ENCODE results near the gene FALEC. TPM values are rescaled to one million over a fixed set of nuclear protein-coding genes. Genes with fewer than 3 reads are reported as not detected.

The FALEC gene
- total RNA-seq, 2 experiments from 2014 or later: not detected

DNA sequence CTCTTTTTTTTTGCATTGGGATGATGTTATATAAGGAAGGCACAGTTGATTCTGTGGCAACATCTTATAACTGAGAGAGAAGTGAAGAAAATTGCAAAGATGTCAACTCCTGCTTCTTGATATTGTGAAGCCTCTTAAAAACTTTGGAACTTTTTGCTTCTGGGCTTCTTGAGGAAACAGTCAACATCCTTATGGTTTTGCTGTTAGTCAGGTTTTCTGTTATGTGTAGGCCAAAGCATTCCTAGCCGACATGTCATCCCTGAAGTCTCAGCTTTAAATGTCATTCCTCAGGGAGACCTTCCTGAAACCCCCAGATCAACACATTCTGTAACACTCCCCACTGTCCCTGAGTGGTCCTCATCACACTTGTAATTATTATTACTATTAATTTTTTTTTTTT, 12.6 kb downstream of the FALEC start:
- ChIA-PET CTCF (no interaction called here), POLR2A (no interaction called here)
- Mint-ChIP-seq H3K27me3 (no peaks in the 10 kb centered on the region), H3K4me1 (ENCODE audit: low read depth) (no peaks in the 10 kb centered on the region), H3K36me3 (ENCODE audit: low read depth) (no peaks in the 10 kb centered on the region), H3K4me3 (no peak overlapping the region), H3K9me3 (no peaks in the 10 kb centered on the region), H3K27ac (no peak overlapping the region)
- Histone ChIP-seq H3K9me3 (ENCODE audit: control insufficient read depth in 1 of 2, insufficient read depth in 1 of 2, low read length in 2 of 2) (no peaks in the 10 kb centered on the region), H3K4me3 (ENCODE audit: low read length) (no peak overlapping the region), H3K36me3 (ENCODE audit: insufficient read depth, low read length) (no peaks in the 10 kb centered on the region), H3K4me1 (ENCODE audit: insufficient read depth, low read length) (no peaks in the 10 kb centered on the region), H3K27ac (ENCODE audit: low read depth in 1 of 2, low read length in 2 of 2) (no peak overlapping the region), H3K27me3 (ENCODE audit: control insufficient read depth in 1 of 2, insufficient read depth in 2 of 2, low read length in 2 of 2) (no peaks in the 10 kb centered on the region)
- intact Hi-C loops (cut with DNase I, micrococcal nuclease): no loop called here
- no peak for ATAC-seq (ENCODE audit: poor library complexity)
- TF ChIP-seq, protein P1, sequence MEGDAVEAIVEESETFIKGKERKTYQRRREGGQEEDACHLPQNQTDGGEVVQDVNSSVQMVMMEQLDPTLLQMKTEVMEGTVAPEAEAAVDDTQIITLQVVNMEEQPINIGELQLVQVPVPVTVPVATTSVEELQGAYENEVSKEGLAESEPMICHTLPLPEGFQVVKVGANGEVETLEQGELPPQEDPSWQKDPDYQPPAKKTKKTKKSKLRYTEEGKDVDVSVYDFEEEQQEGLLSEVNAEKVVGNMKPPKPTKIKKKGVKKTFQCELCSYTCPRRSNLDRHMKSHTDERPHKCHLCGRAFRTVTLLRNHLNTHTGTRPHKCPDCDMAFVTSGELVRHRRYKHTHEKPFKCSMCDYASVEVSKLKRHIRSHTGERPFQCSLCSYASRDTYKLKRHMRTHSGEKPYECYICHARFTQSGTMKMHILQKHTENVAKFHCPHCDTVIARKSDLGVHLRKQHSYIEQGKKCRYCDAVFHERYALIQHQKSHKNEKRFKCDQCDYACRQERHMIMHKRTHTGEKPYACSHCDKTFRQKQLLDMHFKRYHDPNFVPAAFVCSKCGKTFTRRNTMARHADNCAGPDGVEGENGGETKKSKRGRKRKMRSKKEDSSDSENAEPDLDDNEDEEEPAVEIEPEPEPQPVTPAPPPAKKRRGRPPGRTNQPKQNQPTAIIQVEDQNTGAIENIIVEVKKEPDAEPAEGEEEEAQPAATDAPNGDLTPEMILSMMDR (IDR thresholded peaks at IDR 0.05): no peak
- DNase-seq: no peak

DNA sequence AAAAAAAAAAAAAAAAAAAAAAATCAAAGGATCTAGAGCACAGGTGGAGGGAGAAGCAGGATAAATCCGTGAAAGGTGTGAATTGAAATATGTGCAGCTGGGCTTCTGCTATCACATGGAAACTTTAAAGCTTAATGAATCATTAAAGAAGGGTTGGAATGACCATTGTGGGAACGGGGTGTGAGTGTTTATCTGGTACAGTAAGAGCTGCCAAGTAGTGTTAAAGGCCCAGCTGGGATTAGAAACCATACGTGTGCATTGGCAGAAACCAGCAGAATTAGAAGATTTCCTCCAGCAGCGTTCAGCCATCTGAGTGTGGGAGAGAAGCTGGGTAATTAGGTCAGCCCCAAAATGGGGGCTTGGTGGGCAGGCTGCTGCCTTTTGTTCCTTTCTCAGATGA, 13.5 kb downstream of the FALEC start:
- no peaks in the 10 kb centered on the region for H3K36me3 Mint-ChIP-seq (ENCODE audit: low read depth)
- intact Hi-C loops (cut with DNase I, micrococcal nuclease): no loop called here
- no peaks in the 10 kb centered on the region for H3K27me3 ChIP-seq (ENCODE audit: control insufficient read depth in 1 of 2, insufficient read depth in 2 of 2, low read length in 2 of 2)
- TF ChIP-seq, protein P1 (IDR thresholded peaks at IDR 0.05): no peak
- no peaks in the 10 kb centered on the region for H3K4me1 ChIP-seq (ENCODE audit: insufficient read depth, low read length)
- no peak overlapping the region for H3K4me3 Mint-ChIP-seq
- ChIA-PET CTCF (no interaction called here), POLR2A (interaction anchor here (0.8 kb wide), 1 partner anchor 402 kb away, joined by 3 read pairs; no protein-coding TSS in a partner anchor)
- DNase-seq: no peak
- no peaks in the 10 kb centered on the region for H3K27me3 Mint-ChIP-seq
- no peak overlapping the region for H3K27ac Mint-ChIP-seq
- no peak overlapping the region for H3K4me3 ChIP-seq (ENCODE audit: low read length)
- no peaks in the 10 kb centered on the region for H3K9me3 ChIP-seq (ENCODE audit: control insufficient read depth in 1 of 2, insufficient read depth in 1 of 2, low read length in 2 of 2)
- no peaks in the 10 kb centered on the region for H3K4me1 Mint-ChIP-seq (ENCODE audit: low read depth)
- H3K27ac ChIP-seq (ENCODE audit: low read depth in 1 of 2, low read length in 2 of 2): no peak overlapping the region
- H3K9me3 Mint-ChIP-seq: no peaks in the 10 kb centered on the region
- ATAC-seq (ENCODE audit: poor library complexity): no peak
- no peaks in the 10 kb centered on the region for H3K36me3 ChIP-seq (ENCODE audit: insufficient read depth, low read length)

DNA sequence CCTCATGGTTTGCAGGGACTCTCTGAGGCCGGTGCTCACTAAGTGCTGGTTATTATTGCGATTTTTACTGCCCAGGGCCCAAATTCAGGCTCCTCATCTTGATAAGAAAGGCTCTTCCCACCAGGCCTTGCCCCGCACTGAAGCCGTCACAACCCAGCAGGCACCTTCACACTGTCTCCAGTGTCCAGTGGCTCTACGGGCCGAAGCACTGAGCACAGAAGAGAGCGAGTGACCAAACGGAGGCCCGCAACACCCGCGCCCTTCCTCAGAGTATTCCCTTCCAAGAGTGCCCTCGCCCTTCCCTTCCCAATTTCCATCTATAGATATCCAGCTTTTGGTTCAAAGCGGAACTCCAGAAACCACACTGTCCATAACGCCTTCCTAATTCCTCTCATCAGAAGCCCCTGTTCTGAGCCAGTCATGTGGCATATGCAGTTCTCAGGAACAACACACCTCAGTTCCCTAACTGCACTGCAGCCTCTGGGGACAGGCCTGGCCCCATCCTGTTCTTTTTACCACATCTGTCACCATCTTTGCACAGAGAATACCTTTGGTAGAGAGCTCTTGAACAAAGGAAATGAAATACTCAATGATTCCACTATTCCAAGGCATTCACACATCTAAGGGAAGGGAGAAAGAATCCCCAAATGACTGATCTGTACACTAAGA, 15.1 kb downstream of the FALEC start:
- H3K27me3 ChIP-seq (ENCODE audit: control insufficient read depth in 1 of 2, insufficient read depth in 2 of 2, low read length in 2 of 2): no peaks in the 10 kb centered on the region
- no peak for DNase-seq
- no peaks in the 10 kb centered on the region for H3K9me3 ChIP-seq (ENCODE audit: control insufficient read depth in 1 of 2, insufficient read depth in 1 of 2, low read length in 2 of 2)
- H3K27me3 Mint-ChIP-seq: no peaks in the 10 kb centered on the region
- POLR2A ChIA-PET: interaction anchor here (0.9 kb wide), 1 partner anchor 44 kb away, joined by 4 read pairs; no protein-coding TSS in a partner anchor
- no peak overlapping the region for H3K27ac Mint-ChIP-seq
- H3K36me3 Mint-ChIP-seq (ENCODE audit: low read depth): no peaks in the 10 kb centered on the region
- no peaks in the 10 kb centered on the region for H3K36me3 ChIP-seq (ENCODE audit: insufficient read depth, low read length)
- no peak overlapping the region for H3K4me3 Mint-ChIP-seq
- H3K27ac ChIP-seq (ENCODE audit: low read depth in 1 of 2, low read length in 2 of 2): no peak overlapping the region
- no peaks in the 10 kb centered on the region for H3K4me1 Mint-ChIP-seq (ENCODE audit: low read depth)
- TF ChIP-seq, protein P1 (IDR thresholded peaks at IDR 0.05): no peak
- intact Hi-C loops (cut with DNase I, micrococcal nuclease): loop anchor here in 1 of 2 experiments (5.0 kb wide), 1 partner anchor 273 kb away; the partner anchor contains the start of gene CA14
- CTCF ChIA-PET: no interaction called here
- H3K4me3 ChIP-seq (ENCODE audit: low read length): no peak overlapping the region
- no peaks in the 10 kb centered on the region for H3K9me3 Mint-ChIP-seq
- H3K4me1 ChIP-seq (ENCODE audit: insufficient read depth, low read length): no peaks in the 10 kb centered on the region
- ATAC-seq (ENCODE audit: poor library complexity): no peak
